B cell (primary cell): Measurements from ENCODE around the gene CFAP65. TPM values are rescaled to one million over a fixed set of nuclear protein-coding genes. Genes with fewer than 3 reads are reported as not detected.

Experiments
- ATAC-seq: fragments of 200-7000 bp; cut with Tn5 transposase; one replicate; pipeline ENCODE4 v1.10.0; 2021; ENCODE audit warnings: low read depth, mild to moderate bottlenecking, moderate number of reproducible peaks, moderate library complexity
- CTCF ChIA-PET: fragments of 350-600 bp; sonication (Branson Sonifier 250); formaldehyde crosslinking; loops from one replicate; lab custom pipeline; 2021; ENCODE audit warnings: antibody characterized with exemption, inconsistent platforms; lab: Charles Lee
- POLR2A ChIA-PET: fragments of 350-600 bp; sonication (Branson Sonifier 250); formaldehyde crosslinking; loops from one replicate; lab custom pipeline; 2021; ENCODE audit warnings: antibody characterized with exemption; lab: Charles Lee
- DNase-seq: peaks from one replicate; pipeline ENCODE4 v3.0.0; 2013
- H2AFZ ChIP-seq: 2 replicates; pipeline ENCODE4 v1.6.1; 2012; ENCODE audit warnings: mild to moderate bottlenecking, low read depth, low read length; ENCODE audit not compliant: insufficient read depth, poor library complexity, severe bottlenecking
- H3K27ac ChIP-seq, 2 donors: 1 replicate in 1 of 2; 2 replicates in 1 of 2; pipeline ENCODE4 v1.5.1; 2012 to 2013; ENCODE audit warnings: low read length in 2 of 2, mild to moderate bottlenecking in 2 of 2, moderate library complexity in 1 of 2
- H3K27me3 ChIP-seq, 4 experiments: fragments of 200-600 bp in 1 of 4; sonication (generic) in 1 of 4; replicated peaks in 1 of 4; 1 replicate in 2 of 4; 2 replicates in 2 of 4; pipeline versions ENCODE4 v1.6.1 to v1.7.0; 2013 to 2016; ENCODE audit warnings: low read length in 3 of 4, mild to moderate bottlenecking in 2 of 4, mixed read lengths in 1 of 4, moderate library complexity in 1 of 4; ENCODE audit not compliant: insufficient read depth in 4 of 4, control insufficient read depth in 3 of 4; ENCODE audit errors: control extremely low read depth in 1 of 4
- H3K36me3 ChIP-seq, 2 experiments: replicated peaks in 1 of 2; 1 replicate in 1 of 2; 2 replicates in 1 of 2; pipeline versions ENCODE4 v1.6.1 to v1.7.1; 2013; ENCODE audit warnings: low read length in 1 of 2; ENCODE audit not compliant: insufficient read depth in 2 of 2, control insufficient read depth in 1 of 2; ENCODE audit errors: control extremely low read depth in 1 of 2, extremely low read depth in 1 of 2
- H3K4me1 ChIP-seq, 2 donors: fragments of 200-600 bp in 1 of 2; sonication (generic) in 1 of 2; 1 replicate in 1 of 2; 2 replicates in 1 of 2; pipeline versions ENCODE4 v1.5.1 to v1.6.1; 2013 to 2017; ENCODE audit warnings: low read length in 2 of 2; ENCODE audit not compliant: control insufficient read depth in 2 of 2, insufficient read depth in 2 of 2
- H3K4me2 ChIP-seq: replicated peaks from 2 replicates; pipeline ENCODE3; 2012; ENCODE audit warnings: mild to moderate bottlenecking, low read depth, low read length; ENCODE audit not compliant: poor library complexity, severe bottlenecking
- H3K4me3 ChIP-seq, 5 experiments: fragments of 200-600 bp in 1 of 5; sonication (generic) in 1 of 5; 1 replicate in 3 of 5; 2 replicates in 2 of 5; pipeline versions ENCODE4 v1.5.1 to v1.7.0; 2011 to 2016; ENCODE audit warnings: low read length in 4 of 5, mild to moderate bottlenecking in 4 of 5, low read depth in 2 of 5, control low read depth in 1 of 5, moderate library complexity in 1 of 5; ENCODE audit not compliant: insufficient read depth in 1 of 5; ENCODE audit errors: control extremely low read depth in 1 of 5, extremely low read depth in 1 of 5
- H3K79me2 ChIP-seq: fragments of 200-600 bp; sonication (generic); one replicate; pipeline ENCODE4 v1.6.0; 2016; ENCODE audit warnings: low read length; ENCODE audit not compliant: control insufficient read depth, insufficient read depth
- H3K9ac ChIP-seq: fragments of 200-600 bp; sonication (generic); 2 replicates; pipeline ENCODE4 v1.6.1; 2017; ENCODE audit warnings: mild to moderate bottlenecking, low read length, moderate library complexity
- H3K9me3 ChIP-seq, 3 donors: one replicate each; pipeline versions ENCODE4 v1.6.1 to v1.7.1; 2013; ENCODE audit warnings: low read length in 2 of 3; ENCODE audit not compliant: control insufficient read depth in 2 of 3, insufficient read depth in 1 of 3; ENCODE audit errors: control extremely low read depth in 1 of 3
- H4K20me1 ChIP-seq: 2 replicates; pipeline ENCODE4 v1.6.0; 2012; ENCODE audit warnings: mild to moderate bottlenecking, low read length; ENCODE audit not compliant: insufficient read depth, control insufficient read depth, poor library complexity, severe bottlenecking
- H3K27ac Mint-ChIP-seq: one replicate; pipeline ENCODE4 v1.8.0; 2021; ENCODE audit warnings: mixed read lengths
- H3K27me3 Mint-ChIP-seq: one replicate; pipeline ENCODE4 v1.8.0; 2021; ENCODE audit warnings: mixed read lengths
- H3K4me1 Mint-ChIP-seq: one replicate; pipeline ENCODE4 v1.8.0; 2021; ENCODE audit warnings: mixed read lengths
- H3K4me3 Mint-ChIP-seq: one replicate; pipeline ENCODE4 v1.8.0; 2021; ENCODE audit warnings: mixed read lengths
- H3K9me3 Mint-ChIP-seq: one replicate; pipeline ENCODE4 v1.8.0; 2022; ENCODE audit warnings: mixed read lengths; ENCODE audit not compliant: insufficient read depth
- CTCF ChIP-seq: fragments of 200-600 bp; IDR thresholded peaks from one replicate; pipeline ENCODE4 v1.8.0; 2022; ENCODE audit warnings: antibody characterized with exemption, mild to moderate bottlenecking
- EZH2 ChIP-seq: IDR thresholded peaks from 2 replicates; pipeline ENCODE4 v1.6.1; 2012; ENCODE audit warnings: borderline replicate concordance, low read depth, mild to moderate bottlenecking, moderate library complexity, low read length; ENCODE audit not compliant: insufficient read depth, poor library complexity, severe bottlenecking
- WGBS: methylation state at CpG from one replicate; pipeline ENCODE4 v1.1.5; 2013; ENCODE audit warnings: missing lambda C conversion rate; ENCODE audit not compliant: insufficient coverage; 5-methylcytosine and 5-hydroxymethylcytosine counted together
- intact Hi-C: fragments of 100-400 bp; cut with micrococcal nuclease; formaldehyde crosslinking; loops from one replicate; pipeline ENCODE4 v1.10.0; 2022
- polyA plus RNA-seq: library from polyadenylated mRNA; depleted of rRNA; stranded (reverse); fragments of >200 nt; gene quantifications from 2 replicates; pipeline ENCODE4 v1.2.3, GENCODE V29; 2012
- total RNA-seq, 2 donors: library from RNA; stranded (reverse); fragments of 120-200 nt in 1 of 2; gene quantifications; 1 replicate in 1 of 2; 2 replicates in 1 of 2; pipeline versions ENCODE4 v1.2.3 to v1.2.4, GENCODE V29; 2013 to 2022

CFAP65 gene
- total and polyA plus RNA-seq, 2 donors (not counting 1 experiment from before 2014, with no cell fraction given) = not detected

- CTCF ChIA-PET = interaction anchor here (0.6 to 2.0 kb wide), 5 partner anchors 19 to 415 kb away, joined by 3 to 6 read pairs (median 4); no protein-coding TSS in a partner anchor
- Histone ChIP-seq H3K36me3 (no peaks in the 10 kb centered on the region), H3K4me2 (no peak overlapping the region), H3K9me3 (peaks cover 0 to 8% (median 0%) of the 10 kb centered on the region in 3 donors), H3K27ac (no peak overlapping the region), H3K9ac (no peak overlapping the region), H2AFZ (no peak overlapping the region), H3K79me2 (no peaks in the 10 kb centered on the region), H4K20me1 (no peaks in the 10 kb centered on the region), H3K27me3 (peaks cover 0 to 34% (median 0%) of the 10 kb centered on the region in 4 experiments), H3K4me1 (no peaks in the 10 kb centered on the region), H3K4me3 (no peak overlapping the region)
- WGBS = 33% methylated on average over 1 of the region's 6 CpGs
- Mint-ChIP-seq H3K27me3 (peaks cover 43% of the 10 kb centered on the region), H3K4me1 (no peaks in the 10 kb centered on the region), H3K27ac (no peak overlapping the region), H3K4me3 (no peak overlapping the region), H3K9me3 (no peaks in the 10 kb centered on the region)
- DNase-seq (peak; percentile 27), ATAC-seq (no peak)
- intact Hi-C loops = no loop called here
- POLR2A ChIA-PET = interaction anchor here (0.6 kb wide), 1 partner anchor 33 kb away, joined by 6 read pairs; no protein-coding TSS in a partner anchor
- TF ChIP-seq EZH2 (no peak), CTCF (peak; percentile 50)
Measured at GRCh38 chr2:219010162-219010756, 31.1 kb downstream of the CFAP65 start.

GRCh38 chr2:219009294-219009693 is 32.0 kb downstream of the CFAP65 start:
- H3K9ac ChIP-seq = no peak overlapping the region
- Mint-ChIP-seq H3K27me3 (peaks cover 45% of the 10 kb centered on the region), H3K4me3 (no peak overlapping the region), H3K9me3 (no peaks in the 10 kb centered on the region), H3K27ac (no peak overlapping the region), H3K4me1 (no peaks in the 10 kb centered on the region)
- CTCF ChIA-PET = interaction anchor here (0.8 to 1.5 kb wide), 3 partner anchors 12 to 20 kb away, joined by 3 to 5 read pairs (median 4); no protein-coding TSS in a partner anchor
- no peaks in the 10 kb centered on the region for H3K79me2 ChIP-seq
- H3K4me1 ChIP-seq = no peaks in the 10 kb centered on the region
- no peak overlapping the region for H2AFZ ChIP-seq
- H3K4me2 ChIP-seq = no peak overlapping the region
- no peaks in the 10 kb centered on the region for H3K36me3 ChIP-seq
- TF ChIP-seq EZH2 (no peak), CTCF (no peak)
- H3K27ac ChIP-seq = no peak overlapping the region
- H4K20me1 ChIP-seq = no peaks in the 10 kb centered on the region
- WGBS = 67% methylated on average over 1 of the region's 2 CpGs
- H3K9me3 ChIP-seq = peaks cover 0 to 8% (median 0%) of the 10 kb centered on the region in 3 donors
- no peak for ATAC-seq
- POLR2A ChIA-PET = no interaction called here
- DNase-seq = no peak
- intact Hi-C loops = no loop called here
- H3K4me3 ChIP-seq = no peak overlapping the region
- H3K27me3 ChIP-seq = peaks cover 0 to 39% (median under 1%) of the 10 kb centered on the region in 4 experiments
